CD4-positive, alpha-beta T cell treated with Interleukin-6 for 4 hours (primary cell): Measurements from ENCODE around the gene CASR.
"Not testable (repeated sequence)": the region's sequence is repeated elsewhere in the genome, so short reads cannot be mapped to it uniquely, and the experiment has no call there.

Experiments used
- DNase-seq: peaks from one replicate; pipeline ENCODE4 v3.0.0-alpha.2; 2020; ENCODE audit warnings: mixed read lengths

The CASR gene, protein sequence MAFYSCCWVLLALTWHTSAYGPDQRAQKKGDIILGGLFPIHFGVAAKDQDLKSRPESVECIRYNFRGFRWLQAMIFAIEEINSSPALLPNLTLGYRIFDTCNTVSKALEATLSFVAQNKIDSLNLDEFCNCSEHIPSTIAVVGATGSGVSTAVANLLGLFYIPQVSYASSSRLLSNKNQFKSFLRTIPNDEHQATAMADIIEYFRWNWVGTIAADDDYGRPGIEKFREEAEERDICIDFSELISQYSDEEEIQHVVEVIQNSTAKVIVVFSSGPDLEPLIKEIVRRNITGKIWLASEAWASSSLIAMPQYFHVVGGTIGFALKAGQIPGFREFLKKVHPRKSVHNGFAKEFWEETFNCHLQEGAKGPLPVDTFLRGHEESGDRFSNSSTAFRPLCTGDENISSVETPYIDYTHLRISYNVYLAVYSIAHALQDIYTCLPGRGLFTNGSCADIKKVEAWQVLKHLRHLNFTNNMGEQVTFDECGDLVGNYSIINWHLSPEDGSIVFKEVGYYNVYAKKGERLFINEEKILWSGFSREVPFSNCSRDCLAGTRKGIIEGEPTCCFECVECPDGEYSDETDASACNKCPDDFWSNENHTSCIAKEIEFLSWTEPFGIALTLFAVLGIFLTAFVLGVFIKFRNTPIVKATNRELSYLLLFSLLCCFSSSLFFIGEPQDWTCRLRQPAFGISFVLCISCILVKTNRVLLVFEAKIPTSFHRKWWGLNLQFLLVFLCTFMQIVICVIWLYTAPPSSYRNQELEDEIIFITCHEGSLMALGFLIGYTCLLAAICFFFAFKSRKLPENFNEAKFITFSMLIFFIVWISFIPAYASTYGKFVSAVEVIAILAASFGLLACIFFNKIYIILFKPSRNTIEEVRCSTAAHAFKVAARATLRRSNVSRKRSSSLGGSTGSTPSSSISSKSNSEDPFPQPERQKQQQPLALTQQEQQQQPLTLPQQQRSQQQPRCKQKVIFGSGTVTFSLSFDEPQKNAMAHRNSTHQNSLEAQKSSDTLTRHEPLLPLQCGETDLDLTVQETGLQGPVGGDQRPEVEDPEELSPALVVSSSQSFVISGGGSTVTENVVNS

DNA sequence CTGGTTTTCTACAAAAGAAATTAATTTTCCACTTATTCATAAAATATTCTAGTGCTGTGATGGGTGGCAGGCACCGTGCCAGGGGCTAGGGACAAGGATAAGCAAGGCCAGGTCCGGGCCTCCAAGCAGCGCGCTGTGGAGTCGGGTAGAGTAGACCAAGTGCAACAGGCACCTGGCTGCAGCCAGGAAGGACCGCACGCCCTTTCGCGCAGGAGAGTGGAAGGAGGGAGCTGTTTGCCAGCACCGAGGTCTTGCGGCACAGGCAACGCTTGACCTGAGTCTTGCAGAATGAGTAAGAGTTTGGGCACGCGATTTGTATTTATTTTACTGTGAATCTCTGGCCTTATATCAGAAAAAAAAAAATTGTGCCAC lies at the start of gene CASR:
Gene CASR, plus strand, starts transcription at position 148 of the 372 bp plus-strand sequence. CDS start 70,522 bp downstream, outside the sequence.
- DNase-seq = no peak

GRCh38 chr3:122146466-122146865 lies 37.0 kb upstream of the CASR start:
- DNase-seq = no peak

GRCh38 chr3:122148941-122149627 lies 34.4 kb upstream of the CASR start:
- no peak for DNase-seq

DNA sequence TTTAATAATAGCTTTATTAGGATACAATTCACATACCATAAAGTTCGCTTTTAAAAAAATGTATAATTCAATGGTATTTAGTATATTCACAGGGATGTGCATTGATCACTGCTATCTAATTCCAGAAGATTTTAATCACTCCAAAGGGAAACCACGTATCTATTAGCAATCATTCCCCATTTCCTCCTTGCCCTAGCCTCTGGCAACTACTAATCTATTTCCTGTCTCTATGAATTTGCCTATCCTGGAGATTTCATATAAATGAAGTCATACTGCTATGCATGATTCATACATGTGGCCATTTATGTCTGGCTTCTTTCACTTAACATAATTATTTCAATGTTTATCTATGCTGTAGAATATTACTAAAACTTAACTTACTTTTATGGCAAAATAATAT lies 32.0 kb upstream of the CASR start:
- DNase-seq = no peak

GRCh38 chr3:122164983-122165382 lies 18.5 kb upstream of the CASR start:
- DNase-seq = not testable (repeated sequence)

GRCh38 chr3:122167630-122168029 lies 15.8 kb upstream of the CASR start:
- DNase-seq = no peak

GRCh38 chr3:122168044-122168443 lies 15.4 kb upstream of the CASR start:
- DNase-seq = no peak

DNA sequence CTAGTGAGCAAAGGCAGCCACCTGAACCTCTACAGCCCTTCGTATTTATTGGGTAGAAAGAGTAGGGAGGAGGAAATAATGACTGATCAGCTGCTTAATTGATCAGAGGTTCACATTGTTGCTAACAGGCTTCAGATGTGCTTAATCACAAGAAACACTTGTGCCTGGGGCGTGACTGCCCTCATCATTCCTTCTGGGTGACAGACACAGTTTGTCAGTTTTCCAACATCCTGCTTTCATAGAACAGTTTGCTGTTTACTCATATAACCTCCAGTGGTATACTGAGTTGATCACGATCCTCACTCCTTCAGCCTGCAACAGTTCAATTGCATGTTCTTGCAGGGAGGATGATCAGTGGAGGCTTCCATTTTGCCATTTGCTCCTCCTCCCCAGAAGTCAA lies 13.6 kb upstream of the CASR start:
- no peak for DNase-seq

DNA sequence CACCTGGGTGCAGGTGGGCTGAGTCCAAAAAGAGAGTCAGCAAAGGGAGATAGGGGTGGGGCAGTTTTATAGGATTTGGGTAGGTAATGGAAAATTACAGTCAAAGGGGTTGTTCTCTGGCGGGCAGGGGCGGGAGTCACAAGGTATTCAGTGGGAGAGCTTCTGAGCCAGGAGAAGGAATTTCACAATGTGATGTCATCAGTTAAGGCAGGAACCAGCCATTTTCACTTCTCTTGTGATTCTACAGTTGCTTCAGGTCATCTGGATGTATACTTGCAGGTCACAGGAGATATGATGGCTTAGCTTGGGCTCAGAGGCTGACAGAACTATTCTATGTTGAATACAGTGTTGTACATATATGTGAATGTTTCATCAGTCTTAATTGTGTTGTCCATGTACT lies 12.1 kb upstream of the CASR start:
- not testable (repeated sequence) for DNase-seq

DNA sequence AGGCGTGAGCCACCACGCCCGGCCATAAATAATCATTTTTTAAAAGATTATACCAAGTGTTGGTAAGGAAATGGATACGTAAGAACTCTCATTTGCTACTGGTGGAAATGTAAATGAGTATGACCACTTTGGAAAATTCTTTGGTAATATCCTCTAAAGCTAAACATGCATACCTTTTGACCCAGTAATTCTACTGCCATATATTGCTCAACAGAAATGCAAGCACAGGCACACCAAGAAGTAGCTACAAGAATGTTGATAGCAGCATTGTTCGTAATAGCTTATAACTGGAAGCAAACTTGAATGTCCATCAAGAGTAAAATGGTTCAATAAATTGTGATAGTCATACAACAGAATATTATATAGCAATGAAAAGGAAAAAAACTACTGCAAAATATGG lies 4.8 kb upstream of the CASR start:
- DNase-seq = no peak

GRCh38 chr3:122183893-122184590 lies 574 bp downstream of the CASR start:
- DNase-seq = no peak

GRCh38 chr3:122184591-122184929 lies 1.1 kb downstream of the CASR start:
- DNase-seq = no peak

DNA sequence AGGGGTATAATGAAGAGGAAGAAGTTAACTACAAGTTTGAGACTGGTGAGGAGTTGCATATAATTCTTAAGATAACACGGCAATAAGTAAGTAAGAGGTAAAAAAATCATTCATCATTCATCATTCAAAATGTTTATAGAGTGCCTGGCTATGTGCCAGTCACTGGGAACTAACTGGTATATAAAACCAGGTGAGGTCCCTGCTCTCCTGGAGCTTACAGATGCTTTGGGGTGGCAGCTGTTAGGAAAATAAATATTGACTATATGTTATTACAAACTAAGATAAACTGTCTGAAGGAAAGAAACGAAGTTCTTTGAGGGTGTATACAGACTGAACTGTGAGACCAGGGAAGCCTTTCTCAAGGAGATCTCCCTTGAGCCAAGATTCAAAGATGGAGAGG lies 2.9 kb downstream of the CASR start:
- no peak for DNase-seq

GRCh38 chr3:122188737-122189136 lies 5.3 kb downstream of the CASR start:
- no peak for DNase-seq

- DNase-seq = no peak
These were observed 5.9 kb downstream of the CASR start for GRCh38 chr3:122189357-122189756.

DNA sequence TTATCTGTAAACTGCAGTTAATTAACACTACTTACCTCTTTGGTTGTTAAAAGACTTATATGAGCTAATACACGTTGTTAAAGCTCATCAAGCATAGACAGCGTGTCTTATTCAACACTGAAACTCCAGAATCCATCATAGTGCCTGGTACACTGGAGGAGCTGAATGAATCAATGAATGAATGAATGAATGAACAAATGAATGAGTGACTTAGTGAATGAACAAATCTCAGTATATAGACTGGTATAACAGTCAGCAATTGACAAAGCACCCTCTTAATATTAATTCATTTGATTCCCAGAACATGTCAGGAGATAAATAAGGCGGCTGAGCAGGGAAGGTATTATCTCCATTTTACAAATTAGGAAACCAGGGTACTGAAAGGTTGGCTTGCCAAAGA lies 7.1 kb downstream of the CASR start:
- DNase-seq = no peak

- DNase-seq = no peak
These were observed 15.5 kb downstream of the CASR start for GRCh38 chr3:122198966-122199365.

DNA sequence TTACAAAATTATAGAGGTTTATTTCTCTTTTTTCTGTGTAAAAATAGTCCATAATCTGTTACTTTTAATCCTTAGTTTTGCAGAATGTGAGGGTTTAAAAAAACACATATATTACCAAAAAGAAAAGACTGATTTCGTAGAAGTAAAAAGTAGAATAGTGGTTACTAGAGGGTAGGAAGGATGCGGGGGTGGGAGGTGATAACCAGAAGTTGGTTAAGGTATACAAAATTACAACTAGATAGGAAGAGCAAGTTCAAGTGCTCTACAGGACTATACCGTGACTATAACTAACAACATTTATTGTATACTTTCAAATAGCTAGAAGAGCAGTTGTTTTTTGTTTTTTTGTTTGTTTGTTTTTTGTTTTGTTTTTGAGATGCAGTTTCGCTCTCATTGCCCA lies 16.1 kb downstream of the CASR start:
- DNase-seq = no peak

- no peak for DNase-seq
These were observed 17.2 kb downstream of the CASR start for GRCh38 chr3:122200661-122201060.

DNA sequence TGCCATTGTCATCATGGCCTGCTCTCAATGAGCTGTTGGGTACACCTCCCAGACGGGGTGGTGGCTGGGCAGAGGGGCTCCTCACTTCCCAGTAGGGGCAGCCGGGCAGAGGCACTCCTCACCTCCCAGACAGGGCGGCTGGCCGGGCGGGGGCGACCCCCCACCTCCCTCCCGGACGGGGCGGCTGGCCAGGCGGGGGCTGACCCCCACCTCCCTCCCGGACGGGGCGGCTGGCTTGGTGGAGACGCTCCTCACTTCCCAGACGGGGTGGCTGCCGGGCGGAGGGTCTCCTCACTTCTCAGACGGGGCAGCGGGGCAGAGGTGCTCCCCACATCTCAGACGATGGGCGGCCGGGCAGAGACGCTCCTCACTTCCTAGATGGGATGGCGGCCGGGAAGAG lies 18.0 kb downstream of the CASR start:
- not testable (repeated sequence) for DNase-seq

- DNase-seq = no peak
These were observed 25.1 kb downstream of the CASR start for GRCh38 chr3:122208579-122208978.

DNA sequence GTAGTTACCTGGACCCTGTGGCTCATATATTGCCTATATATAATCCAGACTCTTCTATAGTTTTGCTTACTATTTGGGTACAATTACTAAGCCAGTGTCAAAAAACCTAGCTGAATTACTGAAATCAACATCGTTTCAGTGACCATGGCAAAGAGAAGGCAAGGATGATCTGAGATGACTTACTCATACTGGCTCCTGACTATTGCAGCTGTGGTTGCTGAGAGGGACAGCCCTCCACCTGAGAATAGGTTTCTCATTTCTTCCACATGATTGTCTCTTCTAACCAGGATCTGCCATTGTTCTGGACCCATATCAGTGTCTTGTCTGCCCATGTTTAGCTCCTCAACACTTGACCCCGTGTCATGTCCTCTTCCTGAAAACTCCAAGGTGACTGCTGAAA lies 30.2 kb downstream of the CASR start:
- DNase-seq = no peak

GRCh38 chr3:122214711-122215110 lies 31.2 kb downstream of the CASR start:
- no peak for DNase-seq
